ENCODE measurements around the gene THRB.

The THRB gene

DNA sequence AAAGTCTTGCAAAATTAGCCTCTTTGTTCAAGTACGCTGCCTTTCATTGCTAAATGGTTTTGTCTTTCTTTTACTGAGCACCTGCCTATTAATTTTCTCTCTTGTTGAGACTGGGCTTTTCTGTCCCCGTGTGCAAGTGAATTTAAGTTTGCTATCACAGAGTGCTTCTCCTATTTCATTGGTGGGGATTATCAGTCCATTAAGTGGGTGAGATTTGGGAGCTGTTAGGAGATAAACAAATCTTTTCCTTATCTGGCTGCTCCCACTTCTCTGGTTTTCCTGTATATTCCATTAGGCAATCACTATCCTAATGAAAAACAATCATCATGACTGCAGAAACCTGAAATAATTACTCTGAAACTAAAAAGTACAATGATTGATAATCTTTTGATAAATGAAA, 295.4 kb downstream of the THRB start:
- Histone ChIP-seq H3K9ac (ENCODE audit: low read length) (no peak overlapping the region), H3K79me1 (replicated peaks; ENCODE audit: low read length, poor library complexity, severe bottlenecking) (peaks cover 2% of the 10 kb centered on the region), H3K14ac (ENCODE audit: low read length in 2 of 2) (no peak overlapping the region), H3K27ac (ENCODE audit: low read length, poor library complexity, severe bottlenecking) (no peak overlapping the region), H2BK12ac (ENCODE audit: low read length in 2 of 2) (no peak overlapping the region), H2BK15ac (ENCODE audit: low read depth, poor library complexity, severe bottlenecking) (no peak overlapping the region), H3K27me3 (ENCODE audit: control insufficient read depth in 1 of 2, insufficient read depth in 1 of 2, low read length in 2 of 2) (no peaks in the 10 kb centered on the region), H4K8ac (ENCODE audit: low read length) (no peak overlapping the region), H2BK5ac (ENCODE audit: low read depth, low read length, poor library complexity, severe bottlenecking) (no peak overlapping the region), H3K4ac (ENCODE audit: low read depth in 1 of 2, low read length in 2 of 2) (no peak overlapping the region), H3K23ac (ENCODE audit: low read length in 2 of 2) (no peak overlapping the region), H3K4me1 (ENCODE audit: control insufficient read depth, insufficient read depth, low read depth, low read length) (no peaks in the 10 kb centered on the region), H3K9me3 (ENCODE audit: control insufficient read depth, low read length) (no peaks in the 10 kb centered on the region), H3K36me3 (ENCODE audit: control insufficient read depth in 1 of 2, insufficient read depth in 2 of 2, low read depth in 1 of 2, low read length in 2 of 2) (no peaks in the 10 kb centered on the region), H4K91ac (ENCODE audit: low read length) (no peak overlapping the region), H3K18ac (ENCODE audit: low read depth in 1 of 2, low read length in 2 of 2) (no peak overlapping the region), H2AFZ (ENCODE audit: low read depth, low read length) (no peak overlapping the region), H3K4me2 (ENCODE audit: low read length, poor library complexity, severe bottlenecking) (no peak overlapping the region), H2BK120ac (ENCODE audit: low read depth, low read length) (no peak overlapping the region), H2AK5ac (ENCODE audit: low read length, severe bottlenecking) (no peak overlapping the region), H3K4me3 (ENCODE audit: insufficient read depth in 1 of 2, low read depth in 1 of 2, low read length in 2 of 2) (no peak overlapping the region)
- no peak for DNase-seq
- WGBS: 57% methylated on average over 1 of the region's 2 CpGs

DNA sequence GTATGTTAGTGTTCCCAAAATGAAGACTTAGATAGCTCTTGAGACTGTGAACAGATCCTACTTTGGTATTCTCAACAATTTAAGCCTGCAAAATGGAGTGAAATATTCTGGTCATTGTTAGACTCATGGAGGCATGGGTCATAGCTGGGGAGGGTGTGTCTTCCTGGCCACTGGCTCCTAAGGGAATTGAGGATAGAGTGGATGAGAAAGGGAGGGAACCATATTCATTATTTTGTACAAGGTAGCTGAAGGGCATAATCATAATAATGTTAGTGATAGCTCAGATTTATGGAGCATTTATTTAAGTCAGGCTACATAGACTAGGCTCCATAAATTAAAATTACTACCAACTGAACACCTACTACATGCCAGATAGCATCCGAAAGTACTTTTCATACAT, 295.9 kb downstream of the THRB start:
- H3K9ac ChIP-seq (ENCODE audit: low read length): no peak overlapping the region
- no peak overlapping the region for H3K4me3 ChIP-seq (ENCODE audit: insufficient read depth in 1 of 2, low read depth in 1 of 2, low read length in 2 of 2)
- no peak overlapping the region for H2BK12ac ChIP-seq (ENCODE audit: low read length in 2 of 2)
- no peak overlapping the region for H3K27ac ChIP-seq (ENCODE audit: low read length, poor library complexity, severe bottlenecking)
- DNase-seq: no peak
- H2BK15ac ChIP-seq (ENCODE audit: low read depth, poor library complexity, severe bottlenecking): no peak overlapping the region
- H2BK120ac ChIP-seq (ENCODE audit: low read depth, low read length): no peak overlapping the region
- H3K4me1 ChIP-seq (ENCODE audit: control insufficient read depth, insufficient read depth, low read depth, low read length): no peaks in the 10 kb centered on the region
- H2BK5ac ChIP-seq (ENCODE audit: low read depth, low read length, poor library complexity, severe bottlenecking): no peak overlapping the region
- no peak overlapping the region for H3K4me2 ChIP-seq (ENCODE audit: low read length, poor library complexity, severe bottlenecking)
- no peak overlapping the region for H3K18ac ChIP-seq (ENCODE audit: low read depth in 1 of 2, low read length in 2 of 2)
- H2AK5ac ChIP-seq (ENCODE audit: low read length, severe bottlenecking): no peak overlapping the region
- H3K27me3 ChIP-seq (ENCODE audit: control insufficient read depth in 1 of 2, insufficient read depth in 1 of 2, low read length in 2 of 2): no peaks in the 10 kb centered on the region
- no peak overlapping the region for H4K91ac ChIP-seq (ENCODE audit: low read length)
- H4K8ac ChIP-seq (ENCODE audit: low read length): no peak overlapping the region
- H3K79me1 ChIP-seq (replicated peaks; ENCODE audit: low read length, poor library complexity, severe bottlenecking): peaks cover 2% of the 10 kb centered on the region
- WGBS: 94% methylated on average over 1 of the region's 1 CpG
- no peak overlapping the region for H3K14ac ChIP-seq (ENCODE audit: low read length in 2 of 2)
- H3K4ac ChIP-seq (ENCODE audit: low read depth in 1 of 2, low read length in 2 of 2): no peak overlapping the region
- H3K9me3 ChIP-seq (ENCODE audit: control insufficient read depth, low read length): no peaks in the 10 kb centered on the region
- no peak overlapping the region for H2AFZ ChIP-seq (ENCODE audit: low read depth, low read length)
- H3K23ac ChIP-seq (ENCODE audit: low read length in 2 of 2): no peak overlapping the region
- H3K36me3 ChIP-seq (ENCODE audit: control insufficient read depth in 1 of 2, insufficient read depth in 2 of 2, low read depth in 1 of 2, low read length in 2 of 2): no peaks in the 10 kb centered on the region

DNA sequence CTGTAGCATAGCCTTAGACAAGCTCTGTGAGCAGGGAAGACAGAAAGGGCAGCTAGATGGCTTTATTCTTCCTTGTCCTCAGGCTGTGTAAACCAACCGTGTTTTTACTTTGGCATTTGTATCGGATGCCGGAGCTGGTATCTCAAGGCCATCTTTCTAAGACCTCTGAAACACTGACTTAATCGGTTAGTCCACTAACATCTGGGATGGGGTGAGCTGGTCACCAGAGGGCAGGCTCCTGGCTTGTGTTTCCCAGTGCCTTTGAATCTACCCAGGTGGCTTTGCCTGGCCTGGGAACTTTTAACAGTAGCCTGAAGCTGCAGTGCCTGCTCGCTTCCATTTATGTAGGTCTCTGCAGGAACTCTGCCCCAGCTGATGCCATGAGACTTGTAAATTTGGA, 296.8 kb downstream of the THRB start:
- Histone ChIP-seq H3K36me3 (ENCODE audit: control insufficient read depth in 1 of 2, insufficient read depth in 2 of 2, low read depth in 1 of 2, low read length in 2 of 2) (no peaks in the 10 kb centered on the region), H2AFZ (ENCODE audit: low read depth, low read length) (no peak overlapping the region), H3K4me2 (ENCODE audit: low read length, poor library complexity, severe bottlenecking) (no peak overlapping the region), H3K9me3 (ENCODE audit: control insufficient read depth, low read length) (no peaks in the 10 kb centered on the region), H2AK5ac (ENCODE audit: low read length, severe bottlenecking) (no peak overlapping the region), H3K4me1 (ENCODE audit: control insufficient read depth, insufficient read depth, low read depth, low read length) (no peaks in the 10 kb centered on the region), H3K4me3 (ENCODE audit: insufficient read depth in 1 of 2, low read depth in 1 of 2, low read length in 2 of 2) (no peak overlapping the region), H3K14ac (ENCODE audit: low read length in 2 of 2) (no peak overlapping the region), H3K9ac (ENCODE audit: low read length) (no peak overlapping the region), H3K27me3 (ENCODE audit: control insufficient read depth in 1 of 2, insufficient read depth in 1 of 2, low read length in 2 of 2) (no peaks in the 10 kb centered on the region), H3K4ac (ENCODE audit: low read depth in 1 of 2, low read length in 2 of 2) (no peak overlapping the region), H2BK120ac (ENCODE audit: low read depth, low read length) (no peak overlapping the region), H3K79me1 (replicated peaks; ENCODE audit: low read length, poor library complexity, severe bottlenecking) (peaks cover 2% of the 10 kb centered on the region), H3K23ac (ENCODE audit: low read length in 2 of 2) (no peak overlapping the region), H3K27ac (ENCODE audit: low read length, poor library complexity, severe bottlenecking) (no peak overlapping the region), H2BK15ac (ENCODE audit: low read depth, poor library complexity, severe bottlenecking) (no peak overlapping the region), H3K18ac (ENCODE audit: low read depth in 1 of 2, low read length in 2 of 2) (no peak overlapping the region), H4K91ac (ENCODE audit: low read length) (no peak overlapping the region), H2BK5ac (ENCODE audit: low read depth, low read length, poor library complexity, severe bottlenecking) (no peak overlapping the region), H2BK12ac (ENCODE audit: low read length in 2 of 2) (no peak overlapping the region), H4K8ac (ENCODE audit: low read length) (no peak overlapping the region)
- no peak for DNase-seq
- WGBS: 96% methylated on average over 5 of the region's 5 CpGs

DNA sequence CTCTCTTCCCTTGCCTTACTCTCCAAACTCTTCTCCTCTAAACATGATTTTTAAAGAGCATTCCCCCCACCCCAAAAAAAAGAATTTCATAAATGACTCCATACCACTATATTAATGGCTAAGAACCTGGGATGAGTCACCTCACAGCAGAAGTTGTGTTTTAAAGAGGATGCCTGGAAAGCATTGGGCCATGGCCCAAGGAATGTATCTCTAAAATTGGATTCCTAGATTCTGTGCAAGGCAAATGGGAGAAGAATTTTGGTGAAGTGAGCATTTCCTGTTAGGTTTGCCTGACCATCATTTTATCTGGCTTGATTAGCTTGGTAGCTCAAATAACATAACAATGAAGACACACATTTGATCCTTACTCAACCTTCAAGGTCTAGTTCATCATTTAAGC, 298.1 kb downstream of the THRB start:
- Histone ChIP-seq H3K79me1 (replicated peaks; ENCODE audit: low read length, poor library complexity, severe bottlenecking) (peaks cover 2% of the 10 kb centered on the region), H3K14ac (ENCODE audit: low read length in 2 of 2) (no peak overlapping the region), H3K27ac (ENCODE audit: low read length, poor library complexity, severe bottlenecking) (peak overlapping the region; percentile 49), H3K9ac (ENCODE audit: low read length) (no peak overlapping the region), H4K91ac (ENCODE audit: low read length) (no peak overlapping the region), H3K4me1 (ENCODE audit: control insufficient read depth, insufficient read depth, low read depth, low read length) (no peaks in the 10 kb centered on the region), H2AK5ac (ENCODE audit: low read length, severe bottlenecking) (no peak overlapping the region), H3K27me3 (ENCODE audit: control insufficient read depth in 1 of 2, insufficient read depth in 1 of 2, low read length in 2 of 2) (no peaks in the 10 kb centered on the region), H2BK12ac (ENCODE audit: low read length in 2 of 2) (no peak overlapping the region), H3K9me3 (ENCODE audit: control insufficient read depth, low read length) (no peaks in the 10 kb centered on the region), H2BK5ac (ENCODE audit: low read depth, low read length, poor library complexity, severe bottlenecking) (no peak overlapping the region), H2AFZ (ENCODE audit: low read depth, low read length) (no peak overlapping the region), H3K4ac (ENCODE audit: low read depth in 1 of 2, low read length in 2 of 2) (no peak overlapping the region), H4K8ac (ENCODE audit: low read length) (no peak overlapping the region), H2BK15ac (ENCODE audit: low read depth, poor library complexity, severe bottlenecking) (no peak overlapping the region), H2BK120ac (ENCODE audit: low read depth, low read length) (no peak overlapping the region), H3K18ac (ENCODE audit: low read depth in 1 of 2, low read length in 2 of 2) (no peak overlapping the region), H3K4me3 (ENCODE audit: insufficient read depth in 1 of 2, low read depth in 1 of 2, low read length in 2 of 2) (no peak overlapping the region), H3K23ac (ENCODE audit: low read length in 2 of 2) (no peak overlapping the region), H3K36me3 (ENCODE audit: control insufficient read depth in 1 of 2, insufficient read depth in 2 of 2, low read depth in 1 of 2, low read length in 2 of 2) (no peaks in the 10 kb centered on the region), H3K4me2 (ENCODE audit: low read length, poor library complexity, severe bottlenecking) (no peak overlapping the region)
- no peak for DNase-seq
